Fibroblast of lung (primary cell): Measurements from ENCODE around the gene ASIC1. TPM values are rescaled to one million over a fixed set of nuclear protein-coding genes. Genes with fewer than 3 reads are reported as not detected.
A peak's percentile ranks its signal among the peaks of the same experiment; 100 is the strongest.

ENCODE experiments used
- DNase-seq, 2 donors: peaks; one replicate each; pipeline versions ENCODE4 v3.0.0 to v3.0.0-alpha.2; 2010; ENCODE audit warnings: low read depth in 2 of 2
- H2AFZ ChIP-seq: 2 replicates; pipeline ENCODE4 v1.5.1; 2012; ENCODE audit warnings: low read length, control low read depth, inconsistent platforms
- H3K27ac ChIP-seq: 2 replicates; pipeline ENCODE4 v1.5.1; 2011; ENCODE audit warnings: low read length, control low read depth; ENCODE audit not compliant: insufficient read depth
- H3K27me3 ChIP-seq: 2 replicates; pipeline ENCODE4 v1.5.1; 2011; ENCODE audit warnings: mild to moderate bottlenecking, low read length; ENCODE audit not compliant: control insufficient read depth, insufficient read depth
- H3K36me3 ChIP-seq: 2 replicates; pipeline ENCODE4 v1.5.1; 2011; ENCODE audit warnings: low read length; ENCODE audit not compliant: control insufficient read depth, insufficient read depth
- H3K4me1 ChIP-seq: 2 replicates; pipeline ENCODE4 v1.5.1; 2011; ENCODE audit warnings: low read length; ENCODE audit not compliant: control insufficient read depth, insufficient read depth; ENCODE audit errors: extremely low read depth
- H3K4me2 ChIP-seq: 2 replicates; pipeline ENCODE4 v1.5.1; 2011; ENCODE audit warnings: low read length, control low read depth; ENCODE audit not compliant: insufficient read depth; ENCODE audit errors: extremely low read depth
- H3K4me3 ChIP-seq, 4 experiments: fragments of 200-600 bp in 1 of 4; sonication (generic) in 1 of 4; replicated peaks in 1 of 4; 2 replicates each; pipeline ENCODE4 v1.5.1; 2011 to 2016; ENCODE audit warnings: low read length in 4 of 4, low read depth in 3 of 4, mild to moderate bottlenecking in 3 of 4, control low read depth in 2 of 4, inconsistent platforms in 1 of 4, mixed read lengths in 1 of 4; ENCODE audit not compliant: insufficient read depth in 1 of 4; ENCODE audit errors: control extremely low read depth in 1 of 4
- H3K79me2 ChIP-seq: 2 replicates; pipeline ENCODE4 v1.5.1; 2012; ENCODE audit warnings: mild to moderate bottlenecking, low read length, inconsistent platforms; ENCODE audit not compliant: control insufficient read depth, insufficient read depth
- H3K9ac ChIP-seq: 2 replicates; pipeline ENCODE4 v1.5.1; 2011; ENCODE audit warnings: mild to moderate bottlenecking, low read length, control low read depth; ENCODE audit not compliant: insufficient read depth
- H3K9me3 ChIP-seq: 2 replicates; pipeline ENCODE4 v1.5.1; 2012; ENCODE audit warnings: low read depth, low read length; ENCODE audit not compliant: control insufficient read depth, insufficient read depth
- H4K20me1 ChIP-seq: 2 replicates; pipeline ENCODE4 v1.5.1; 2011; ENCODE audit warnings: low read length; ENCODE audit not compliant: control insufficient read depth, insufficient read depth; ENCODE audit errors: extremely low read depth
- EZH2 ChIP-seq: IDR thresholded peaks from 2 replicates; pipeline ENCODE4 v1.5.1; 2012; ENCODE audit warnings: low read length, control low read depth, mild to moderate bottlenecking; ENCODE audit errors: missing control alignments
- polyA plus RNA-seq, 2 donors: library from polyadenylated mRNA; depleted of rRNA in 1 of 2; stranded (reverse) in 1 of 2; unstranded in 1 of 2; fragments of >200 nt; gene quantifications; 2 replicates each; pipeline ENCODE4 v1.2.1, GENCODE V29; 2011 to 2012; ENCODE audit warnings: missing spikeins in 1 of 2
- total RNA-seq: library from RNA; depleted of rRNA; stranded (reverse); fragments of >200 nt; gene quantifications from 2 replicates; pipeline ENCODE4 v1.2.1, GENCODE V29; 2014
- TF ChIP-seq, protein P1 (sequence below), 2 donors: IDR thresholded peaks in 1 of 2; conservative IDR thresholded peaks in 1 of 2; 1 replicate in 1 of 2; 2 replicates in 1 of 2; pipeline ENCODE4 v1.5.1; 2011 to 2012; ENCODE audit warnings: low read length in 2 of 2, control low read depth in 1 of 2, inconsistent platforms in 1 of 2, low read depth in 1 of 2, mild to moderate bottlenecking in 1 of 2

Gene ASIC1
- total and polyA plus RNA-seq, 2 donors (not counting 1 experiment from before 2014, with no cell fraction given), result 1.7 to 3.9 TPM

DNA sequence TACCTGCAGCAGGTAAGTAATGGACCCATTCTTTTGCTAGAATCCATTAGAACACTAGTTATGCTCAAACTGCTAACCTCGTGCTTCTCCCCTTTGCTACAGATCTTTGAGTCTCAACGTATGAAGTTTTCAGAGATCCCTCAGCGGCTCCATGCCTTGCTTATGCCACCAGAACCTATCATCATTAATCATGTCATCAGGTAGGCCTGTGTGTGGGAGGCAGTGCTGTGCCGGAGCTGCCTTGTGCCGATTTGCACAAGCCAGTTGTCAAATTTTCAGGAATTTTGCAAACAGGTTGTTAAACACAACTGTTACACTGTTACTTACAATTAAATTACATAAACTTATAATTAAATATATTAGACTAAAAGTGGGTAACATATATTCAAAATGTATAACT, 33.0 kb downstream of the ASIC1 start:
- H3K79me2 ChIP-seq, result peaks cover 6% of the 10 kb centered on the region
- no peak overlapping the region for H3K27ac ChIP-seq
- no peaks in the 10 kb centered on the region for H3K27me3 ChIP-seq
- peaks cover 20% of the 10 kb centered on the region for H3K36me3 ChIP-seq
- peaks cover 6% of the 10 kb centered on the region for H3K4me1 ChIP-seq
- no peaks in the 10 kb centered on the region for H4K20me1 ChIP-seq
- H3K4me2 ChIP-seq, result no peak overlapping the region
- no peak overlapping the region for H3K9ac ChIP-seq
- no peak overlapping the region for H2AFZ ChIP-seq
- DNase-seq, result no peak
- no peaks in the 10 kb centered on the region for H3K9me3 ChIP-seq
- no peak overlapping the region for H3K4me3 ChIP-seq
- TF ChIP-seq, protein P1, sequence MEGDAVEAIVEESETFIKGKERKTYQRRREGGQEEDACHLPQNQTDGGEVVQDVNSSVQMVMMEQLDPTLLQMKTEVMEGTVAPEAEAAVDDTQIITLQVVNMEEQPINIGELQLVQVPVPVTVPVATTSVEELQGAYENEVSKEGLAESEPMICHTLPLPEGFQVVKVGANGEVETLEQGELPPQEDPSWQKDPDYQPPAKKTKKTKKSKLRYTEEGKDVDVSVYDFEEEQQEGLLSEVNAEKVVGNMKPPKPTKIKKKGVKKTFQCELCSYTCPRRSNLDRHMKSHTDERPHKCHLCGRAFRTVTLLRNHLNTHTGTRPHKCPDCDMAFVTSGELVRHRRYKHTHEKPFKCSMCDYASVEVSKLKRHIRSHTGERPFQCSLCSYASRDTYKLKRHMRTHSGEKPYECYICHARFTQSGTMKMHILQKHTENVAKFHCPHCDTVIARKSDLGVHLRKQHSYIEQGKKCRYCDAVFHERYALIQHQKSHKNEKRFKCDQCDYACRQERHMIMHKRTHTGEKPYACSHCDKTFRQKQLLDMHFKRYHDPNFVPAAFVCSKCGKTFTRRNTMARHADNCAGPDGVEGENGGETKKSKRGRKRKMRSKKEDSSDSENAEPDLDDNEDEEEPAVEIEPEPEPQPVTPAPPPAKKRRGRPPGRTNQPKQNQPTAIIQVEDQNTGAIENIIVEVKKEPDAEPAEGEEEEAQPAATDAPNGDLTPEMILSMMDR (conservative IDR thresholded peaks at IDR 0.05 in 1 of 2, IDR thresholded peaks at IDR 0.05 in 1 of 2; ENCODE audit: low read depth in 1 of 2, low read length in 2 of 2), result no peak
- TF ChIP-seq EZH2, result no peak

DNA sequence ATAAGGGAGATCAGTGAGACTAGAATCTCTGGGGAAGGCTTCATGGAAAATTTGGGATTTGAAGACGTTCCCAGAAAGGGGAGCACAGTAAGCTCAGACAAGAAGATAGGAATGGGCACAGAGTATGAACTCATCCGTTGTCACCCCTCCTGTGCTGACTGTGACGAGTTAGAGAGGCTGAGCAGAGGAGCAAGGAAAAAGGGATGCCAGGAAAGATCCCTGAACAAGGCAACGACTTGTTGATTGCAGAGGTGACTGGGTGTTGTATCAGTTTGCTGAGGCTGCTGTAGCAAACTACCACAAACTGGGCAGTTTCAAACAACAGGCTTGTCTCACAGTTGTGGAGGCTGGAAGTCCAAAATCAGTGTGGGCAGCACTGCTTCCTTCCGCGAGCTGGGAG, 40.6 kb downstream of the ASIC1 start:
- no peak overlapping the region for H3K4me3 ChIP-seq
- peaks cover 25% of the 10 kb centered on the region for H3K36me3 ChIP-seq
- no peak overlapping the region for H3K4me2 ChIP-seq
- TF ChIP-seq EZH2, result no peak
- TF ChIP-seq, protein P1 (conservative IDR thresholded peaks at IDR 0.05 in 1 of 2, IDR thresholded peaks at IDR 0.05 in 1 of 2; ENCODE audit: low read depth in 1 of 2, low read length in 2 of 2), result no peak
- H3K27ac ChIP-seq, result no peak overlapping the region
- no peak overlapping the region for H2AFZ ChIP-seq
- no peaks in the 10 kb centered on the region for H3K79me2 ChIP-seq
- H4K20me1 ChIP-seq, result no peaks in the 10 kb centered on the region
- no peaks in the 10 kb centered on the region for H3K9me3 ChIP-seq
- no peak for DNase-seq
- H3K4me1 ChIP-seq, result peaks cover 5% of the 10 kb centered on the region
- no peak overlapping the region for H3K9ac ChIP-seq
- H3K27me3 ChIP-seq, result no peaks in the 10 kb centered on the region

DNA sequence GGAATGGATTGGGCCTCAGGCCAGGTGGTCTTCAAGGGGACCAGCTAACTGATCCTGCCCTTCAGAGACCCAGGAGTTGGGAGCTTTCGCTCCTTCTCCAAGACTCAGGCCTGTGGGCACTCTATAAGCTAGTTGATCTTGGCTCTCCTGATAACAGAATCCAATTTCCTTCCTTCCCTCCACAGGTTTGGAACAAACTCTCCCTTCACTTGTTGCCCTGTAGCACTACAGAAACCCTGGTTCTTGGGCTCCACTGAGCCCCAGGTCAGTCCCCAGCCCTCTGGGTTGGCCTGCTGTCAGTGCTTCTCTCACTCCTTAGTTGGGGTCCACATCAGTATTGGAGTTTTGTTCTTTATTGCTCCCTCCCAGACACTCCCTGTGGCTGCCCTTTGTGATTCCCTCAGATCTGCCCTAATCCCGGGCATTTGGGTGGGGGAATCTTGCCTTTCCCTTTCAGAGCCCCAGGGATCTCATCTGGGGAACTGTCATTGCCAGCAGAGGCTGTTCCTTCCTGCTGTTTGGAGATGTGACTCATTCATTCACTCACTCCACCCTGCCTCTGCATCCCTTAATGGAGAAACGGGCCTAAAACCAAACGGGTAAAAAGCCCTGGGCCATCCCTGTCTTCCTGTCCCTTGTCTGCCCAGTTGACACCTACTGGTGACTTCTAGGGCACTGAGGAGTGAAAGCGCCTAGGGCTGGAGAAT, 42.1 kb downstream of the ASIC1 start:
- H3K4me1 ChIP-seq, result peaks cover 5% of the 10 kb centered on the region
- peaks cover 21% of the 10 kb centered on the region for H3K36me3 ChIP-seq
- H3K4me2 ChIP-seq, result peak overlapping the region; percentile 3
- no peak overlapping the region for H3K4me3 ChIP-seq
- peak in 1 of 2 donors; percentile 51 for DNase-seq
- no peaks in the 10 kb centered on the region for H3K9me3 ChIP-seq
- no peaks in the 10 kb centered on the region for H3K27me3 ChIP-seq
- no peak overlapping the region for H2AFZ ChIP-seq
- no peaks in the 10 kb centered on the region for H3K79me2 ChIP-seq
- no peaks in the 10 kb centered on the region for H4K20me1 ChIP-seq
- H3K9ac ChIP-seq, result no peak overlapping the region
- TF ChIP-seq EZH2, result no peak
- TF ChIP-seq, protein P1 (conservative IDR thresholded peaks at IDR 0.05 in 1 of 2, IDR thresholded peaks at IDR 0.05 in 1 of 2; ENCODE audit: low read depth in 1 of 2, low read length in 2 of 2), result no peak
- H3K27ac ChIP-seq, result peak overlapping the region; percentile 34
